ENCODE measurements around the gene C16orf96.

DNA sequence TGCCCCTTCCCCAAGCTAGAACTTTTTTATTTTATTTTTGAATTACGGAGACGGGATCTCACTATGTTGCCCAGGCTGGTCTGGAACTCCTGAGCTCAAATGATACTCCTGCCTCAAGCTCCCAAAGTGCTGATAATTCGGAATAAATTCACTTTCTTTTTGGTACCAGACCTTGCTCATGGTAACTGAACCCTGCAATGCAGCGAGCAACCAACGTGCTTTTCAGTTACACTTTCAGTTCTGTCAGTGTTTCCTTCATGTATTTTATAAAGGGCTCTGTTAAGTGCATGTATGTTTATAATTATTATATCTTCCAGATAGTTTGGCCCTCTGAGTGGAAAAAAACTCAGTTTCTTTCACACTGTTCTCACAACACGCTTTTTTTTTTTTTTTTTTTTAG, 13.9 kb downstream of the C16orf96 start:
- TF ChIP-seq, protein P1, sequence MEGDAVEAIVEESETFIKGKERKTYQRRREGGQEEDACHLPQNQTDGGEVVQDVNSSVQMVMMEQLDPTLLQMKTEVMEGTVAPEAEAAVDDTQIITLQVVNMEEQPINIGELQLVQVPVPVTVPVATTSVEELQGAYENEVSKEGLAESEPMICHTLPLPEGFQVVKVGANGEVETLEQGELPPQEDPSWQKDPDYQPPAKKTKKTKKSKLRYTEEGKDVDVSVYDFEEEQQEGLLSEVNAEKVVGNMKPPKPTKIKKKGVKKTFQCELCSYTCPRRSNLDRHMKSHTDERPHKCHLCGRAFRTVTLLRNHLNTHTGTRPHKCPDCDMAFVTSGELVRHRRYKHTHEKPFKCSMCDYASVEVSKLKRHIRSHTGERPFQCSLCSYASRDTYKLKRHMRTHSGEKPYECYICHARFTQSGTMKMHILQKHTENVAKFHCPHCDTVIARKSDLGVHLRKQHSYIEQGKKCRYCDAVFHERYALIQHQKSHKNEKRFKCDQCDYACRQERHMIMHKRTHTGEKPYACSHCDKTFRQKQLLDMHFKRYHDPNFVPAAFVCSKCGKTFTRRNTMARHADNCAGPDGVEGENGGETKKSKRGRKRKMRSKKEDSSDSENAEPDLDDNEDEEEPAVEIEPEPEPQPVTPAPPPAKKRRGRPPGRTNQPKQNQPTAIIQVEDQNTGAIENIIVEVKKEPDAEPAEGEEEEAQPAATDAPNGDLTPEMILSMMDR (IDR thresholded peaks at IDR 0.05; ENCODE audit: low read length): no peak
- no peak for TF ChIP-seq EZH2 (IDR thresholded peaks at IDR 0.05; ENCODE audit: borderline replicate concordance, low read length)

Data from OCI-LY1 (cell line).